AG08395 (cell line): ENCODE results near the gene SNTA1.
A peak's percentile ranks its signal among the peaks of the same experiment; 100 is the strongest.
"Not testable (repeated sequence)": the region's sequence is repeated elsewhere in the genome, so short reads cannot be mapped to it uniquely, and the experiment has no call there.

ENCODE experiments used
- DNase-seq: peaks from one replicate; pipeline ENCODE4 v3.0.0; 2012; ENCODE audit warnings: mixed read lengths, low spot score

SNTA1 gene

GRCh38 chr20:33443512-33444239, at the start of gene SNTA1:
Gene SNTA1, minus strand, starts transcription at chr20:33443763. Its CDS starts 143 bp downstream, at chr20:33443620.
- DNase-seq: peak; percentile 95

- no peak for DNase-seq
Observed at GRCh38 chr20:33490934-33491656, 47.5 kb upstream of the SNTA1 start.

DNA sequence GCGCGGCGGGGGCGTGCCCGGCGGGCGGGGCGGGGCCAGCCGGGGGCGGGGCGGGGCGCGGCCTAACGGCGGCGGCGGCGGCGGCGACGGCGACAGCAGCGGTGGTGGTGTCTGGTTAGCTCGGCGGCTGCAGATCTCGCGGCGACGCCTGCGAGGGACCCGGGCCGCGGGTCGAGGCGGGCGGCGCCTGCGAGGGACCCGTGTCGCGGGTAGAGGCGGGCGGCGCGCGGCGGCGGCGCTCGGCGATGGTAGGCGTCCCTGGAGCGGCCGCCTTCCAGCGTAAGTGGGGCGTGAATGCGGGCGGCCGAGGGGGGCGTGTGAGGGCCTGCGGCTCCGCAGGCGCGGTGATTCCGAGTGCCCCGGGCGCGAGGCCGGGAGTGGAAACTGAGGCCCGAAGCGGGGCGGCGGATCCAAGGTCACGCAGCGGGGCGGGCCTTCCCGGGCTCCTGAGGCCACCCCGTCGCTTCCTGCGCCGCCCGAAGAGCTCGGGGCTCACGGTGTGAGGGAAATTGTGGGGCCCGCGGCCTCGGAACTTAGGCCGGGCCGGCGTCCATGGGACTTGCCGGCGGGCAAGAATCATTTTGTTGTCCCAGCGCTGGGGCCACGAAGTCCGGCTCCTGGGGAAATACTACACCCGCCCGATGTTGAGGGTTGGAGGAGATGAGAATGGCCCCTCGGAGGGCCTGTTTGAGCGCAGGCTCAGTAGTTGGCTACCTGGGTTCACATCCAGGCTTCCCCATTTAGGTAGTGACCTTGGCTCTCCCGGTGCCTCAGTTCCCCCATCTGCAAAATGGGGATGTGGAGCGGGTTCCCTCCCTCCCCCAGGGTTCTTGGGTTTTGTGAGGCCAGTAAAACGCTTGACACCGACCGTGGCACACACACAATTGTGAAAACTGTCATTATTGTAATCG, 46.7 kb upstream of the SNTA1 start, which contains the start of gene CBFA2T2:
Gene CBFA2T2 (plus strand): TSS at position 74 of the 911 bp plus-strand sequence. CDS start 172 bp downstream, at position 246.
- DNase-seq: no peak

DNA sequence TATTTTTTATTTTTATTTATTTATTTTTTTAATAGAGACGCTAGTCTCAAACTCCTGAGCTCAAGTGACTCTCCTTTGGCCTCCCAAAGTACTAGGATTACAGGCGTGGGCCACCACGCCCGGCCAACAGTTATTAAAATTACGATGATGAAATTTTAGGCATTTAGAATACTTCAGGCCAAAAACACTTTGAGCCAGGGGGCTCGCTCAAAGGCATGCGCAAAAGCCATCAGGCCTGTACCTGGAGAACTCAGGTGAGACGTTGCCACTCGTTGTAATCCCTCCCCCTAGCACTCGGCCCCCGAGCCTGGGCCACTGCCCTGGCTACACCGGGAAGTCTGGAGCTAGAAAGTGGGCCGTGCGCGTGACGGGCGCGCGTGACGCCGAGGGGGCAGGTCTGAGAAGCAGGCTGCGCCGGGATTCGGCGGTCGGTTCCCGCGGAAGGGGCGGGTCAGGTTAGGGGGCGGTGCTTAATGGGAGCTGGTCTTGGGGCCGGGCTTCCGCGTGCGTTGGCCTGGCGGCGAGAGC, 46.0 kb upstream of the SNTA1 start:
- peak; percentile 99 for DNase-seq

- DNase-seq: not testable (repeated sequence)
Observed at GRCh38 chr20:33488661-33489494, 45.3 kb upstream of the SNTA1 start.

DNA sequence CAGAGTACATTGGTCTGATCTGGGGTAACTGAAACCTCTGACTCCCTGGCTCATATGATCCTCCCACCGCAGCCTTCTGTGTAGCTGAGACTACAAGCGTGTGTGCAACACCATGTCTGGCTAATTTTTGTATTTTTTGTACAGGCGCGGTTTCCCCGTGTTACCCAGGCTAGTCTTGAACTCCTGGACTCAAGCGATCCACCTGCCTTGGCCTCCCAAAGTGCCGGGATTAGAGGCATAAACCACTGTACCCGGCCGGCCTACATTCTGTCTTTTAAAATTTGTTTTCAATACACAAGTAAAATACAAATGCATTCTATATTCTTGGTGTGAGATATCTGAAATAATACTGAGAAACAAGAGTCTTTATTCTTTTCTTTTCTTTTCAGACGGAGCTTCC, 44.6 kb upstream of the SNTA1 start:
- no peak for DNase-seq

DNA sequence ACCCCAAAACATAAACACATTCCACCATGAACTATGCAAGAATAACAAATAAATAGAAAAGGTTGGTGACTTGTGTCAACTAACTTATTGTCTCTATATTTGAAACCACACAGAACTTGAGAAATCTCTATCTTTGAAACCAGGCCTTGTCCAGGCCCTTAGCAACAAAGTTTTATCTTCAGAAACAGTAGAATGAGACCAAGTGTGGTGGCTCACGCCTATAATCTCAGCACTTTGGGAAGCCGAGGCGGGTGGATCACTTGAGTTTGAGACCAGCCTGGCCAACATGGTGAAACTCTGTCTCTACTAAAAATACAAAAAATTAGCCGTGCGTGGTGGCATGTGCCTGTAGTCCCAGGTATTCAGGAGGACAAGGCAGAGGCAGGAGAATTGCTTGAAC, 39.6 kb upstream of the SNTA1 start:
- not testable (repeated sequence) for DNase-seq

- DNase-seq: no peak
Observed at GRCh38 chr20:33482581-33482980, 39.0 kb upstream of the SNTA1 start.

DNA sequence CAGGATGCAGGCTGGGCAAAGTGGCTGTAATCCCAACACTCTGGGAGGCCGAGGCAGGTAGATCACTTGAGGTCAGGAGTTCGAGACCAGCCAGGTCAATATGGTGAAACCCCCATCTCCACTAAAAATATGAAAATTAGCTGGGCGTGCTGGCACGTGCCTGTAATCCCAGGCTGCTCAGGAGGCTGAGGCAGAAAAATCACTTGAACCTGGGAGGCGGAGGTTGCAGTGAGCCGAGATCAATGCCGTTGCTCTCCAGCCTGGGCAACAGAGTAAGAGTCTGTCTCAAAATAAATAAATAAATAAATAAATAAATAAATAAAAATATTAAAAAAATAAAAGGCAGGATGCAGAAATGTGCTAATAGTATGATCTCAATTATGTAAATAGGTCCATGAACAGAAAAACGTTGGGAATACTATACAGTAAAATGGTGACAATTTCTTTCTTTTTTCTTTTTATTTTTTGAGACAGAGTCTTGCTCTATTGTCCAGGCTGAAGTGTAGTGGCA, 37.9 kb upstream of the SNTA1 start:
- no peak for DNase-seq

GRCh38 chr20:33480048-33480447, 36.5 kb upstream of the SNTA1 start:
- no peak for DNase-seq

- no peak for DNase-seq
Observed at GRCh38 chr20:33477386-33478234, 34.0 kb upstream of the SNTA1 start.

- no peak for DNase-seq
Observed at GRCh38 chr20:33475381-33476152, 32.0 kb upstream of the SNTA1 start.

- DNase-seq: no peak
Observed at GRCh38 chr20:33474963-33475362, 31.4 kb upstream of the SNTA1 start.

DNA sequence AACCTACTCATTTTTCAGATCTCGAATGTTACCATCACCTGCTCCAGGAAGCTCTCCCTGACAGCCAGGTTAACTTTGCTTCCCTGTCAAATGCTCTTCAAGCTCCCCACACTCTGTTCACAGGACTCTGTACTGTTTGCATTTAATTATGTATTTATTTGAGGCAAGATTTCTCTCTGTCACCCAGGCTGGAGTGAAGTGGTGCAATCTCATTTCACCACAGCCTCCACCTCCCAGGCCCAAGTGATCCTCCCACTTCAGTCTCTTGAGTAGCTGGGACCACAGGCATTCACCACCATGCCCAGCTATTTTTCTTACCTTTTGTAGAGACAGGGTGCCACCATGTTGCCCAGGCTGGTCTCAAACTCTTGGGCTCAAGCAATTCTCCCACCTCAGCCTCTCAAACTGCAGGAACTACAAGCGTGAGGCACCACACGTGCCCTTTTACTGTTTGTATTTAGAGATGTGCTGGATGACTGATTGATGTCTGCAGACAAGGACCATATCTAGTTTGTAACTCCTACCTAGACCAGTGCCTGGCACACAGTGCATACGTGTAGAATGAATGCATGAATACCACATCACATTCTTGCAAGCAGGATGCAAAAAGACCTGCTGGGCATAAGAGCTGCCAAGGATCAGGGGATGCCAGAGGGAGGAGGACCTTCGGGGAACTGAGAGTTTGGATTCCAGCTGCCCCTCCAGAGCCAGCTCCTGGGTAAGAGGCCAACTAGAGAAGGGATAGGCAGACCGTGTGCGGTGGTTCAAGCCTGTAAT, 30.7 kb upstream of the SNTA1 start:
- no peak for DNase-seq

DNA sequence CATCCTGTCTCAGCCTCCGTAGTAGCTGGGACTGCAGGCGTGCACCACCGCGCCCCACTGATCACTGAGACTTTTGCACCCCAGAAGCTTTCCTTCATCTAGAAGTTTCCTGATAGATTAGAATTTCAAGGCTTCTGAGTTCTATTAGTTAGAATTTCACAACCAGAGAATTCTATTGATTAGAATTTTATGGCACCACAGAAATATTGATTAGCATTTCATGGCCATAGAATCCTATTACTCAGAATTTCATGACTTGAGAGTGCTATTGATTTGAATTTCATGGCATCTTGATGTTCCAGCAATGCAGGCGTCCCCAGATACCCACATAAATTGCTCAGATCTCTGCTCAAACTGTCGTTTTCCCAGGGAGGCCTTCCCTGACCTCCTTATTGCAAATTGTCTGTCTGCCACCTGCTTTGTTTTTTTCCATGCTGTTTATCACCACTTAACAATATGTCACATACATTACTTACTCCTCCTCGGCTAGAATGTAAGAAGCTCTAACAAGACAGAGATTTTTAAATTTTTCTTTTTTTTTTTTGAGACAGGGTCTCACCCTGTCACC, 29.4 kb upstream of the SNTA1 start:
- DNase-seq: no peak

DNA sequence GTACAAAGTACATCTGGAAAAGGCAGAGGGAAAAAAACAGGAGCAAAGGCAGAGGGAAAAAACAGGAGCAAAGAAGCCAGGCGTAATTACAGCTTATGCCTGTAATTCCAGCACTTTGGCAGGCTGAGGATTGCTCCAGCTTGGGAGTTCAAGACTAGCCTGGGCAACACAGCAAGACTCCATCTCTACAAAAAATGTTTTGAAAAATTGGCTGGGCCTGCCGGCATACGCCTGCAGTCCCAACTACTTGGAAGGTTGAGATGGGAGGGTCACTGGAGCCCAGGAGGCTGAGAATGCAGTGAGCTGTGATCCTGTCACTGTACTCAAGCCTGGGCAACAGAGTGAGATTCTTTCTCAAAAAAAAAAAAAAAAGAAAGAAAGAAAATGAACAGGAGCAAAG, 27.3 kb upstream of the SNTA1 start:
- DNase-seq: no peak

- DNase-seq: no peak
Observed at GRCh38 chr20:33470457-33470856, 26.9 kb upstream of the SNTA1 start.

DNA sequence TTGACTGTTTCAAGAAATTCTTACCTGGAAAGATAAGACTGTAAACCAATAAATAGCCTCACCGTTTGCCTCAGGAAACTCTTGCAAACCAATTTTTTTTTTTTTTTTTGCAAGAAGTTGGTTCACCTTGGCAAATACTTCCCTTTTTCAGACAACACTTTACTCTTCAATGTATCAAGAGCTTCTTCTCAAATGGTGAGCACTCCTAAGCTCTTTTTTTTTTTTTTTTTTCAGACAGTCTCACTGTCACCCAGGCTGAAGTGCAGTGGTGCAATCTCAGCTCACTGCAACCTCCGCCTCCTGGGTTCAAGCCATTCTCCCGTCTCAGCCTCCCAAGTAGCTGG, 22.7 kb upstream of the SNTA1 start:
- DNase-seq: no peak
